Gastroesophageal sphincter (tissue), 4 donors: Measurements from ENCODE around the gene SERPINE1. TPM values are rescaled to one million over a fixed set of nuclear protein-coding genes. Genes with fewer than 3 reads are reported as not detected.
"Not testable (repeated sequence)": the region's sequence is repeated elsewhere in the genome, so short reads cannot be mapped to it uniquely, and the experiment has no call there.

Experiments
- ATAC-seq: fragments of 150-250 bp; one replicate; pipeline ENCODE4 v1.9.1; 2016; ENCODE audit warnings: mild to moderate bottlenecking, moderate library complexity
- H3K27ac ChIP-seq, 4 donors: fragments of 200-600 bp; sonication (generic) in 3 of 4; 1 replicate in 3 of 4; 2 replicates in 1 of 4; pipeline ENCODE4 v1.5.1; 2016 to 2019
- H3K27me3 ChIP-seq: fragments of 200-600 bp; sonication (generic); one replicate; pipeline ENCODE4 v1.5.1; 2019
- H3K36me3 ChIP-seq, 2 donors: fragments of 200-600 bp; sonication (generic); one replicate each; pipeline ENCODE4 v1.5.1; 2019; ENCODE audit warnings: control low read depth in 1 of 2
- H3K4me1 ChIP-seq, 3 donors: fragments of 200-600 bp; sonication (generic); 1 replicate in 2 of 3; 2 replicates in 1 of 3; pipeline ENCODE4 v1.5.1; 2016 to 2019; ENCODE audit warnings: control low read depth in 2 of 3
- H3K4me3 ChIP-seq, 2 donors: fragments of 200-600 bp; sonication (generic); one replicate each; pipeline ENCODE4 v1.5.1; 2019; ENCODE audit warnings: mild to moderate bottlenecking in 1 of 2, moderate library complexity in 1 of 2
- H3K9me3 ChIP-seq, 3 donors: fragments of 200-600 bp; sonication (generic); one replicate each; pipeline ENCODE4 v1.5.1; 2017 to 2019; ENCODE audit warnings: control low read depth in 2 of 3
- EP300 ChIP-seq: sonication (generic); formaldehyde crosslinking; IDR thresholded peaks from one replicate; pipeline ENCODE4 v1.6.1; 2017; ENCODE audit warnings: antibody characterized with exemption, mild to moderate bottlenecking
- POLR2A ChIP-seq, 2 donors: fragments of 450-650 bp; IDR thresholded peaks; one replicate each; pipeline ENCODE4 v1.6.1; 2017; ENCODE audit warnings: antibody characterized with exemption in 2 of 2, mild to moderate bottlenecking in 2 of 2, moderate library complexity in 1 of 2
- POLR2AphosphoS5 ChIP-seq: sonication (generic); formaldehyde crosslinking; IDR thresholded peaks from one replicate; pipeline ENCODE4 v1.6.1; 2017; ENCODE audit warnings: antibody characterized with exemption
- WGBS, 2 donors: methylation state at CpG; one replicate each; pipeline ENCODE4 v1.1.5; 2018; ENCODE audit warnings: low coverage in 1 of 2; 5-methylcytosine and 5-hydroxymethylcytosine counted together
- total RNA-seq, 4 donors: library from RNA; depleted of rRNA; stranded (reverse); fragments of >200 nt; gene quantifications; one replicate each; pipeline ENCODE4 v1.1.0, GENCODE V29; 2016
- TF ChIP-seq, protein P1 (sequence below), 4 experiments: fragments of 200-600 bp in 2 of 4; fragments of 450-650 bp in 2 of 4; sonication (generic) in 1 of 4; IDR thresholded peaks; one replicate each; pipeline ENCODE4 v1.5.1; 2017 to 2019; ENCODE audit warnings: antibody characterized with exemption in 4 of 4, mild to moderate bottlenecking in 2 of 4, moderate library complexity in 2 of 4

The SERPINE1 gene
- total RNA-seq, 4 donors from 2014 or later: 5.4 to 75.3 (median 19.6) TPM

DNA sequence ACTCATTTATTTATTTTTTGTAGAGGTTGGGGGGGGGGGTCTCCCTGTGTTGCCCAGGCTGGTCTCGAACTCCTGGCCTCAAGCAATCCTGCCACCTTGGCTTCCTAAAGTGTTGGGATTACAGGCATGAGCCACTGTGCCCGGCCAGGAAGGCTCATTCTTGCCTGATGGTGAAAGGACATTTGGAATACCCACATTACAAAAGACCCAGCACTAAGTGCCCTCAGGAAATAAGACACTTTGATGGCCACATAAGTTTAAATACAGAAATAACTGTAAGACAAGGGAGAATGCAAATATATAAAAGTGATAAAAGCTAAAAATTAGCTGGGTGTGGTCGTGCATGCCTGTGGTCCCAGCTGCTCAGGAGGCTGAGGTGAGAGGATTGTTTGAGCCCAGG is 8.0 kb upstream of the SERPINE1 start:
- Histone ChIP-seq H3K27ac (no peak overlapping the region), H3K4me3 (no peak overlapping the region), H3K9me3 (no peaks in the 10 kb centered on the region), H3K27me3 (no peaks in the 10 kb centered on the region), H3K4me1 (peaks cover 0 to 22% (median 10%) of the 10 kb centered on the region in 3 donors), H3K36me3 (no peaks in the 10 kb centered on the region)
- TF ChIP-seq POLR2AphosphoS5 (no peak), EP300 (no peak), POLR2A (IDR thresholded peaks at IDR 0.05) (no peak)
- TF ChIP-seq, protein P1, sequence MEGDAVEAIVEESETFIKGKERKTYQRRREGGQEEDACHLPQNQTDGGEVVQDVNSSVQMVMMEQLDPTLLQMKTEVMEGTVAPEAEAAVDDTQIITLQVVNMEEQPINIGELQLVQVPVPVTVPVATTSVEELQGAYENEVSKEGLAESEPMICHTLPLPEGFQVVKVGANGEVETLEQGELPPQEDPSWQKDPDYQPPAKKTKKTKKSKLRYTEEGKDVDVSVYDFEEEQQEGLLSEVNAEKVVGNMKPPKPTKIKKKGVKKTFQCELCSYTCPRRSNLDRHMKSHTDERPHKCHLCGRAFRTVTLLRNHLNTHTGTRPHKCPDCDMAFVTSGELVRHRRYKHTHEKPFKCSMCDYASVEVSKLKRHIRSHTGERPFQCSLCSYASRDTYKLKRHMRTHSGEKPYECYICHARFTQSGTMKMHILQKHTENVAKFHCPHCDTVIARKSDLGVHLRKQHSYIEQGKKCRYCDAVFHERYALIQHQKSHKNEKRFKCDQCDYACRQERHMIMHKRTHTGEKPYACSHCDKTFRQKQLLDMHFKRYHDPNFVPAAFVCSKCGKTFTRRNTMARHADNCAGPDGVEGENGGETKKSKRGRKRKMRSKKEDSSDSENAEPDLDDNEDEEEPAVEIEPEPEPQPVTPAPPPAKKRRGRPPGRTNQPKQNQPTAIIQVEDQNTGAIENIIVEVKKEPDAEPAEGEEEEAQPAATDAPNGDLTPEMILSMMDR (IDR thresholded peaks at IDR 0.05): no peak
- WGBS, 2 donors: 84 to 100% methylated on average over 1 to 3 of the region's 3 CpGs
- no peak for ATAC-seq

- H3K27ac ChIP-seq: no peak overlapping the region
- H3K27me3 ChIP-seq: no peaks in the 10 kb centered on the region
- WGBS, 2 donors: 36 to 41% methylated on average over 5 to 8 of the region's 10 CpGs
- H3K36me3 ChIP-seq: no peaks in the 10 kb centered on the region
- H3K4me3 ChIP-seq: no peak overlapping the region
- no peak for ATAC-seq
- TF ChIP-seq POLR2A (IDR thresholded peaks at IDR 0.05): no peak
- TF ChIP-seq EP300: no peak
- peaks cover 0 to 26% (median 17%) of the 10 kb centered on the region in 3 donors for H3K4me1 ChIP-seq
- H3K9me3 ChIP-seq: no peaks in the 10 kb centered on the region
Measured at GRCh38 chr7:101119876-101120275, 7.0 kb upstream of the SERPINE1 start.

DNA sequence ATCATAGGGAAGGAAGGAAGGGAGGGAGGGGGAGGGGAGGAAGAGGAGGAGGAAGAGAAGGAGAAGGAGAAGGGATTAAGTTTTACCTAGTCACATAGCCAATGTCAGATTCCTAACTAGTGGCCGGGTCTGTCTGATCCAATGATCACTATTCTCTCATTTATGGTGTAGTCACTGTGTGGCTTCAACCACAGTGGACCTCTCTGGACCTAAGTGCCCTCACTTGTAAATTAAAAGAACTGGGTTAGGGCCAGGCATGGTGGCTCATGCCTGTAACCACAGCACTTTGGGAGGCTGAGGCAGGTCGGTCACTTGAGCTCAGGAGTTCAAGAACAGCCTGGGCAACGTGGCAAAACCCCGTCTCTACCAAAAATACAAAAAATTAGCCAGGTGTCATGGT is 6.6 kb upstream of the SERPINE1 start:
- 70% methylated on average over 1 of the region's 4 CpGs; no CpG with 5 or more reads in 1 of the 2 donors for WGBS, 2 donors
- Histone ChIP-seq H3K4me1 (peaks cover 0 to 31% (median 22%) of the 10 kb centered on the region in 3 donors), H3K27me3 (no peaks in the 10 kb centered on the region), H3K9me3 (no peaks in the 10 kb centered on the region), H3K27ac (no peak overlapping the region), H3K36me3 (no peaks in the 10 kb centered on the region), H3K4me3 (no peak overlapping the region)
- ATAC-seq: no peak
- no peak for TF ChIP-seq POLR2AphosphoS5
- TF ChIP-seq, protein P1 (IDR thresholded peaks at IDR 0.05): no peak
- no peak for TF ChIP-seq POLR2A (IDR thresholded peaks at IDR 0.05)
- no peak for TF ChIP-seq EP300

DNA sequence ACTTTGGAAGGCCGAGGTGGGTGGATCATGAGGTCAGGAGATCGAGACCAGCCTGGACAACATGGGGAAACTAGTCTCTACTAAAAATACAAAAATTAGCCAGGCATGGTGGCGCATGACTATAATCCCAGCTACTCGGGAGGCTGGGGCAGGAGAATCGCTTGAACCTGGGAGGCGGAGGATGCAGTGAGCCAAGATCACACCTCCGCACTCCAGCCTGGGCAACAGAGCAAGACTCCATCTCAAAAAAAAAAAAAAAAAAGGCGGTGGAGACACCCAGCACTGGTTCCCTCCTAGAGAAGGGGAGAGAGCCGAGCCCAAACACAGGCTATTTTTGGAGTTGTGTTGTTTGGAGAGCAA is 5.3 kb upstream of the SERPINE1 start:
- H3K9me3 ChIP-seq, H3K27me3 ChIP-seq, H3K36me3 ChIP-seq, ATAC-seq: not testable (repeated sequence)
- WGBS, 2 donors: 0 to 45% methylated on average over 2 to 9 of the region's 9 CpGs
- H3K27ac ChIP-seq: peak overlapping the region; percentile 71 to 89 (median 86)
- H3K4me1 ChIP-seq: peaks cover 0 to 44% (median 27%) of the 10 kb centered on the region in 3 donors
- H3K4me3 ChIP-seq: peak overlapping the region in 1 of 2 donors; percentile 45

DNA sequence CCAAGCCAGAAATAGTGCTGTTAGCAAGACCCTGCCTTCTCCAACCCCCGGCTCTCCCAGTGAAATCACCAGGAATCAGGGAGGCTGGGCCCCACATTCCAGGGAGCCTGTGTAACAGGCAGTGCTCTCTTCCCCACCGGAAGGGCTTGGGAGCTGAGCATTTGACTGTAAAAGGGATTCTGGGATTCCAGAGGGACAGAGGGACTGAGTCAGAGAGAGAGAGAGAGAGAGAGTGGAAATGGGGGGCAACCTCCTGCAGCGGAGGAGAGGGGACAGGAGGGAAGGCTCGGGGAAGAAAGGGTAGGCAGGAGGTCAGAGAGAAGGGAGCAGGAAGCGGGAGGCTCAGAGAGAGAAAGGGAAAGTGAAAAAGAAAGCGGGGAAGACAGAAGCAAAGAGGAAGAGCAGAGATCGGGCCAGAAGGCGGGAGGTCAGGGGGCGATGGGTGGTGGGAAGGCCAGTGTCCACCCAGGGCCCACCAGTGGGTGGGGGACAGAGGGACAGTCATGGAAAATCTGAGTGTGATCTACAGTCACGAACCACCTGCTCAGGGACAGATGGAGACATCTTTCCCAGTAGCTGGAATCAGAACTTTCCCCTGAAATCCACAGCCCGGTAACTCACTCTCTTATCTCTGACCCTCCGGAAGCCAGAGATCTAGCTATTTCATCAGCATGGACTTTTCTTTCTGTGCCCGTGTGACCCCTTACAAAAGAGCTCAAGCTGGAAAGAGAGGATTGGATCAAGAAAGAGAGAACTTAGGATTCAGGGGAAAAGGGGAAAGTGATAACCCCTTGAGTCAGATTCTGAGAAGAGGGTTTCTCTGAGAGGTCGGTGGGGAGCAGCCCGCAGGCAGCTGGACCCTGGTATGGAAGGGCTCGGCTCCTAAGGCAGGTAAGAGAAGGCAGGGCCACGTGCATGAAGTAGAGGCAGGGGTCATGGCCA is 4.6 kb upstream of the SERPINE1 start:
- peaks cover 0 to 50% (median 31%) of the 10 kb centered on the region in 3 donors for H3K4me1 ChIP-seq
- TF ChIP-seq EP300: no peak
- peak; percentile 84 for TF ChIP-seq POLR2AphosphoS5
- TF ChIP-seq, protein P1 (IDR thresholded peaks at IDR 0.05): no peak
- no peak for TF ChIP-seq POLR2A (IDR thresholded peaks at IDR 0.05)
- H3K9me3 ChIP-seq: no peaks in the 10 kb centered on the region
- H3K36me3 ChIP-seq: no peaks in the 10 kb centered on the region
- ATAC-seq: peak; percentile 82
- H3K27ac ChIP-seq: peak overlapping the region; percentile 71 to 89 (median 86)
- WGBS, 2 donors: 18 to 19% methylated on average over 14 of the region's 17 CpGs
- no peaks in the 10 kb centered on the region for H3K27me3 ChIP-seq
- H3K4me3 ChIP-seq: peak overlapping the region; percentile 38 to 45
